HepG2 (cell line): ENCODE results near the gene LCN2. TPM values are rescaled to one million over a fixed set of nuclear protein-coding genes. Genes with fewer than 3 reads are reported as not detected.

Experiments
- ATAC-seq: fragments of 200-7000 bp; cut with Tn5 transposase; 3 replicates; pipeline ENCODE4 v1.9.1; 2020; ENCODE audit warnings: mild to moderate bottlenecking, moderate library complexity
- BruUV-seq: library from RNA; stranded (reverse); fragments of 400-500 nt; replicated peaks from 2 replicates; lab custom pipeline; 2021; lab: Mats Ljungman, UMichigan
- CTCF ChIA-PET: fragments of 300-600 bp; formaldehyde crosslinking; extraction: SDS; loops from one replicate; lab custom pipeline; 2021; ENCODE audit warnings: low total read pairs, inconsistent platforms, low intra/inter-chr PET ratio; lab: Yijun Ruan, JAX
- POLR2A ChIA-PET: fragments of 350-600 bp; sonication (Branson Sonifier 250); formaldehyde crosslinking; loops from one replicate; lab custom pipeline; 2020; ENCODE audit warnings: antibody characterized with exemption, inconsistent platforms; lab: Yijun Ruan, JAX
- DNase-seq: peaks from one replicate; pipeline ENCODE4 v3.0.0-alpha.2; 2015; ENCODE audit warnings: low spot score
- FAIRE-seq: peaks from 3 replicates; lab custom pipeline; 2011; peaks lifted over from hg19 to GRCh38; lab: Jason Lieb, UNC
- H2AFZ ChIP-seq: one replicate; pipeline ENCODE4 v1.6.1; 2011; ENCODE audit warnings: low read length, inconsistent platforms
- H3K27ac ChIP-seq: fragments of 300-600 bp; 3 replicates; pipeline ENCODE4 v1.8.0; 2011; ENCODE audit warnings: mixed run types, mild to moderate bottlenecking, mixed read lengths, low read length, inconsistent platforms; ENCODE audit not compliant: insufficient read depth; ENCODE audit errors: extremely low read length
- H3K27me3 ChIP-seq, 2 experiments: fragments of 200-600 bp in 1 of 2; 2 replicates in 1 of 2; 3 replicates in 1 of 2; pipeline versions ENCODE4 v1.6.0 to v1.8.0; 2011; ENCODE audit warnings: low read length in 2 of 2, mild to moderate bottlenecking in 2 of 2, moderate library complexity in 2 of 2, inconsistent platforms in 1 of 2; ENCODE audit not compliant: insufficient read depth in 2 of 2, control insufficient read depth in 1 of 2
- H3K36me3 ChIP-seq, 2 experiments: fragments of 200-600 bp in 1 of 2; replicated peaks in 1 of 2; 2 replicates in 1 of 2; 3 replicates in 1 of 2; pipeline versions ENCODE4 v1.5.1 to v1.8.0; 2011; ENCODE audit warnings: low read length in 2 of 2, inconsistent platforms in 1 of 2; ENCODE audit not compliant: insufficient read depth in 2 of 2, control insufficient read depth in 1 of 2
- H3K4me1 ChIP-seq: 2 replicates; pipeline ENCODE4 v1.5.1; 2012; ENCODE audit warnings: low read length, inconsistent platforms; ENCODE audit not compliant: insufficient read depth
- H3K4me2 ChIP-seq: 2 replicates; pipeline ENCODE4 v1.6.0; 2011; ENCODE audit warnings: low read depth, low read length, inconsistent platforms
- H3K4me3 ChIP-seq, 3 experiments: fragments of 200-600 bp in 1 of 3; sonication (generic), shearing (Covaris generic) in 1 of 3; replicated peaks in 1 of 3; 2 replicates each; pipeline ENCODE4 v1.5.1; 2011 to 2016; ENCODE audit warnings: low read length in 3 of 3, inconsistent platforms in 2 of 3, low read depth in 2 of 3, mild to moderate bottlenecking in 2 of 3, control low read depth in 1 of 3, mixed read lengths in 1 of 3; ENCODE audit not compliant: insufficient read depth in 1 of 3
- H3K79me2 ChIP-seq: one replicate; pipeline ENCODE4 v1.6.1; 2011; ENCODE audit warnings: low read length, inconsistent platforms; ENCODE audit not compliant: insufficient read depth
- H3K9ac ChIP-seq: 2 replicates; pipeline ENCODE4 v1.6.0; 2011; ENCODE audit warnings: mild to moderate bottlenecking, low read depth, low read length, inconsistent platforms; ENCODE audit not compliant: insufficient read depth
- H3K9me3 ChIP-seq: 2 replicates; pipeline ENCODE4 v1.5.1; 2012; ENCODE audit warnings: mild to moderate bottlenecking, low read length
- H4K20me1 ChIP-seq: 2 replicates; pipeline ENCODE4 v1.6.0; 2011; ENCODE audit warnings: inconsistent platforms, mild to moderate bottlenecking, low read length, moderate library complexity; ENCODE audit not compliant: insufficient read depth
- DRAP1 ChIP-seq: IDR thresholded peaks from 2 replicates; pipeline ENCODE4 v1.6.1; 2016; ENCODE audit warnings: missing genetic modification reagents, missing compliant biosample characterization
- ERF ChIP-seq: IDR thresholded peaks from 2 replicates; pipeline ENCODE4 v1.6.1; 2018; ENCODE audit warnings: missing biosample characterization, missing genetic modification reagents
- GATA4 ChIP-seq: sonication (generic); IDR thresholded peaks from 2 replicates; pipeline ENCODE4 v1.6.1; 2016; ENCODE audit warnings: antibody characterized with exemption, low read depth, borderline replicate concordance
- GPBP1L1 ChIP-seq: sonication (generic); formaldehyde crosslinking; IDR thresholded peaks from 2 replicates; pipeline ENCODE4 v1.5.0; 2020; ENCODE audit warnings: mild to moderate bottlenecking, missing genetic modification reagents
- PAXIP1 ChIP-seq: sonication (generic); formaldehyde crosslinking; conservative IDR thresholded peaks from 2 replicates; pipeline ENCODE4 v1.4.0; 2020; ENCODE audit warnings: mild to moderate bottlenecking, missing genetic modification reagents, moderate library complexity
- ZNF296 ChIP-seq: sonication (generic); formaldehyde crosslinking; conservative IDR thresholded peaks from 2 replicates; pipeline ENCODE4 v1.5.0; 2020; ENCODE audit warnings: mild to moderate bottlenecking, missing genetic modification reagents
- ZNF558 ChIP-seq: sonication (generic); formaldehyde crosslinking; IDR thresholded peaks from 2 replicates; pipeline ENCODE4 v1.9.0; 2022; ENCODE audit warnings: mild to moderate bottlenecking, missing genetic modification reagents, borderline replicate concordance
- WGBS: methylation state at CpG from one replicate; pipeline ENCODE4 v1.1.6; 2017; ENCODE audit warnings: low lambda C conversion rate; 5-methylcytosine and 5-hydroxymethylcytosine counted together
- in situ Hi-C: cut with HindIII; loops from 2 replicates; pipeline ENCODE4 v1.10.0; 2017; ENCODE audit warnings: low pct_unique_long_range_greater_than_20kb; ENCODE audit not compliant: extremely low pct_ligation_motif_present
- intact Hi-C: fragments of 100-400 bp; cut with micrococcal nuclease; formaldehyde crosslinking; loops from one replicate; pipeline ENCODE4 v1.10.0; 2022; ENCODE audit not compliant: unreplicated experiment
- polyA plus RNA-seq, 8 experiments: library from polyadenylated mRNA; depleted of rRNA in 3 of 8; stranded (reverse) in 7 of 8; unstranded in 1 of 8; fragments of >200 nt; fragmentation: Illumina TruSeq in 4 of 8; extraction: Trizol in 4 of 8; gene quantifications; 2 replicates each; pipeline versions ENCODE4 v1.2.1 to v1.2.3, GENCODE V29; 2011 to 2016; ENCODE audit warnings: low read depth in 4 of 8, missing spikeins in 1 of 8, mixed read lengths in 1 of 8; ENCODE audit not compliant: insufficient read depth in 1 of 8
- total RNA-seq, 5 experiments: library from RNA; depleted of rRNA; stranded (reverse); fragments of >200 nt; fragmentation: Illumina TruSeq; extraction: Trizol; gene quantifications; 2 replicates each; pipeline ENCODE4 v1.2.3, GENCODE V29; 2016; ENCODE audit warnings: low read depth in 1 of 5
- TF ChIP-seq, protein P1 (sequence below): sonication (generic); formaldehyde crosslinking; IDR thresholded peaks from 2 replicates; pipeline ENCODE4 v1.5.0; 2020; ENCODE audit warnings: missing genetic modification reagents
- TF ChIP-seq, protein P2 (sequence below): sonication (generic); formaldehyde crosslinking; IDR thresholded peaks from 2 replicates; pipeline ENCODE4 v1.5.0; 2020; ENCODE audit warnings: mild to moderate bottlenecking, missing genetic modification reagents

Gene LCN2
- total and polyA plus RNA-seq, 2 of the 13 experiments (the other 11 are each of a cell fraction or from before 2014, with no cell fraction given): 0.38 to 1.4 TPM

- CTCF ChIA-PET: no interaction called here
- Histone ChIP-seq H3K4me1 (peaks cover 49% of the 10 kb centered on the region), H3K9me3 (no peaks in the 10 kb centered on the region), H3K4me2 (no peak overlapping the region), H3K4me3 (no peak overlapping the region), H3K79me2 (no peaks in the 10 kb centered on the region), H4K20me1 (no peaks in the 10 kb centered on the region), H3K27me3 (peaks cover 0 to 6% of the 10 kb centered on the region in 2 experiments; a peak in 1 of 5 replicates), H3K36me3 (no peaks in the 10 kb centered on the region), H3K27ac (no peak overlapping the region), H3K9ac (no peak overlapping the region), H2AFZ (no peak overlapping the region)
- intact Hi-C loops: no loop called here
- no TSS peak for BruUV-seq
- 97% methylated on average over 4 of the region's 16 CpGs for WGBS
- ATAC-seq: no peak
- DNase-seq: no peak
- no peak for FAIRE-seq
- POLR2A ChIA-PET: no interaction called here
- in situ Hi-C loops: no loop called here
- TF ChIP-seq PAXIP1 (CRISPR knock-in tag): no peak
- no peak for TF ChIP-seq ZNF558 (CRISPR knock-in tag)
- no peak for TF ChIP-seq DRAP1 (CRISPR knock-in tag)
Measured at GRCh38 chr9:128139621-128140020, 9.6 kb upstream of the LCN2 start.

DNA sequence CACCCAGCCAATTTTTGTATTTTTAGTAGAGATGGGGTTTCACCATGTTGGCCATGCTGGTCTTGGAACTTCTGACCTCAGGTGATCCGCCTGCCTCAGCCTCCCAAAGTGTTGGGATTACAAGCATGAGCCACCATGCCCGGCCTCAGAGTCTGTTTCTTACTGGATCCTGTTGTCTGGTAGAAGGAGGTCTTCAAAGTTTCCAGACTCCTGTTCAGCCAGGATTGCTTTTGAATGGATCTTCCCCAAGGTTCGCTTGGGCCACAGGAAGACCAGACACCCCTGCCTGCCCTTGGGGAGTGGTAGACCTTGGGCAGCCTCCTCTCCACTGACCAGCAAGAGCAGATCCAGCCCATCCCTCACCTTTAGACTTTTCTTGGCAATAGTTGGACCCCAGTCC lies 7.6 kb upstream of the LCN2 start:
- H2AFZ ChIP-seq: no peak overlapping the region
- 100% methylated on average over 3 of the region's 3 CpGs for WGBS
- H3K36me3 ChIP-seq: no peaks in the 10 kb centered on the region
- DNase-seq: no peak
- FAIRE-seq: no peak
- no peak overlapping the region for H3K27ac ChIP-seq
- no peaks in the 10 kb centered on the region for H3K9me3 ChIP-seq
- BruUV-seq: no TSS peak
- peaks cover 0 to 25% of the 10 kb centered on the region in 2 experiments; a peak in 3 of 5 replicates for H3K27me3 ChIP-seq
- peak overlapping the region; percentile 39; the same call in 1 of the 2 replicates for H3K4me2 ChIP-seq
- intact Hi-C loops (no loop called here), in situ Hi-C loops (no loop called here)
- H3K79me2 ChIP-seq: no peaks in the 10 kb centered on the region
- CTCF ChIA-PET: no interaction called here
- POLR2A ChIA-PET: interaction anchor here (1.1 to 2.2 kb wide), 2 partner anchors 9 to 18 kb away, joined by 3 to 7 read pairs; partner anchors contain the start of gene BBLN
- no peaks in the 10 kb centered on the region for H4K20me1 ChIP-seq
- H3K4me3 ChIP-seq: no peak overlapping the region
- no peak overlapping the region for H3K9ac ChIP-seq
- peaks cover 59% of the 10 kb centered on the region for H3K4me1 ChIP-seq
- ATAC-seq: no peak
- no peak for TF ChIP-seq GATA4
- TF ChIP-seq ERF (CRISPR knock-in tag): no peak
- TF ChIP-seq, protein P1, sequence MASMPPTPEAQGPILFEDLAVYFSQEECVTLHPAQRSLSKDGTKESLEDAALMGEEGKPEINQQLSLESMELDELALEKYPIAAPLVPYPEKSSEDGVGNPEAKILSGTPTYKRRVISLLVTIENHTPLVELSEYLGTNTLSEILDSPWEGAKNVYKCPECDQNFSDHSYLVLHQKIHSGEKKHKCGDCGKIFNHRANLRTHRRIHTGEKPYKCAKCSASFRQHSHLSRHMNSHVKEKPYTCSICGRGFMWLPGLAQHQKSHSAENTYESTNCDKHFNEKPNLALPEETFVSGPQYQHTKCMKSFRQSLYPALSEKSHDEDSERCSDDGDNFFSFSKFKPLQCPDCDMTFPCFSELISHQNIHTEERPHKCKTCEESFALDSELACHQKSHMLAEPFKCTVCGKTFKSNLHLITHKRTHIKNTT (CRISPR knock-in tag): no peak
- TF ChIP-seq ZNF296 (CRISPR knock-in tag): no peak
- TF ChIP-seq, protein P2, sequence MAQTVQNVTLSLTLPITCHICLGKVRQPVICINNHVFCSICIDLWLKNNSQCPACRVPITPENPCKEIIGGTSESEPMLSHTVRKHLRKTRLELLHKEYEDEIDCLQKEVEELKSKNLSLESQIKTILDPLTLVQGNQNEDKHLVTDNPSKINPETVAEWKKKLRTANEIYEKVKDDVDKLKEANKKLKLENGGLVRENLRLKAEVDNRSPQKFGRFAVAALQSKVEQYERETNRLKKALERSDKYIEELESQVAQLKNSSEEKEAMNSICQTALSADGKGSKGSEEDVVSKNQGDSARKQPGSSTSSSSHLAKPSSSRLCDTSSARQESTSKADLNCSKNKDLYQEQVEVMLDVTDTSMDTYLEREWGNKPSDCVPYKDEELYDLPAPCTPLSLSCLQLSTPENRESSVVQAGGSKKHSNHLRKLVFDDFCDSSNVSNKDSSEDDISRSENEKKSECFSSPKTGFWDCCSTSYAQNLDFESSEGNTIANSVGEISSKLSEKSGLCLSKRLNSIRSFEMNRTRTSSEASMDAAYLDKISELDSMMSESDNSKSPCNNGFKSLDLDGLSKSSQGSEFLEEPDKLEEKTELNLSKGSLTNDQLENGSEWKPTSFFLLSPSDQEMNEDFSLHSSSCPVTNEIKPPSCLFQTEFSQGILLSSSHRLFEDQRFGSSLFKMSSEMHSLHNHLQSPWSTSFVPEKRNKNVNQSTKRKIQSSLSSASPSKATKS (CRISPR knock-in tag): no peak
- TF ChIP-seq GPBP1L1 (CRISPR knock-in tag): no peak
